Left colon (tissue), 2 donors: ENCODE data around the gene NPAS1. TPM values are rescaled to one million over a fixed set of nuclear protein-coding genes. Genes with fewer than 3 reads are reported as not detected.
"Not testable (repeated sequence)": the region's sequence is repeated elsewhere in the genome, so short reads cannot be mapped to it uniquely, and the experiment has no call there.

Source experiments
- ATAC-seq: fragments of 200-7000 bp; cut with Tn5 transposase; one replicate; pipeline ENCODE4 v1.9.1; 2020; ENCODE audit warnings: mild to moderate bottlenecking, moderate library complexity
- DNase-seq, 2 donors: peaks; one replicate each; pipeline ENCODE4 v3.0.0-alpha.2; 2020
- intact Hi-C, 2 donors: fragments of 100-400 bp; cut with DNase I in 1 of 2; cut with micrococcal nuclease in 1 of 2; formaldehyde crosslinking; loops; one replicate each; pipeline versions ENCODE4 v1.11.2 to v1.14.0; 2022; cut with DNase I, micrococcal nuclease
- total RNA-seq, 2 donors: library from RNA; stranded (reverse); fragmentation: NEBNext Ultra II Directional; extraction: Animal tissue kit (Norgen Biotek cat#: 25700); gene quantifications; one replicate each; pipeline ENCODE4 v1.2.1, GENCODE V29; 2021
- donor health status: DM: no; HTN: no; CAD: no.
- donor health status: DM: yes; HTN: yes; CAD: no.

Gene NPAS1
- total RNA-seq, 2 donors from 2014 or later, result 0.37 to 1.6 TPM

DNA sequence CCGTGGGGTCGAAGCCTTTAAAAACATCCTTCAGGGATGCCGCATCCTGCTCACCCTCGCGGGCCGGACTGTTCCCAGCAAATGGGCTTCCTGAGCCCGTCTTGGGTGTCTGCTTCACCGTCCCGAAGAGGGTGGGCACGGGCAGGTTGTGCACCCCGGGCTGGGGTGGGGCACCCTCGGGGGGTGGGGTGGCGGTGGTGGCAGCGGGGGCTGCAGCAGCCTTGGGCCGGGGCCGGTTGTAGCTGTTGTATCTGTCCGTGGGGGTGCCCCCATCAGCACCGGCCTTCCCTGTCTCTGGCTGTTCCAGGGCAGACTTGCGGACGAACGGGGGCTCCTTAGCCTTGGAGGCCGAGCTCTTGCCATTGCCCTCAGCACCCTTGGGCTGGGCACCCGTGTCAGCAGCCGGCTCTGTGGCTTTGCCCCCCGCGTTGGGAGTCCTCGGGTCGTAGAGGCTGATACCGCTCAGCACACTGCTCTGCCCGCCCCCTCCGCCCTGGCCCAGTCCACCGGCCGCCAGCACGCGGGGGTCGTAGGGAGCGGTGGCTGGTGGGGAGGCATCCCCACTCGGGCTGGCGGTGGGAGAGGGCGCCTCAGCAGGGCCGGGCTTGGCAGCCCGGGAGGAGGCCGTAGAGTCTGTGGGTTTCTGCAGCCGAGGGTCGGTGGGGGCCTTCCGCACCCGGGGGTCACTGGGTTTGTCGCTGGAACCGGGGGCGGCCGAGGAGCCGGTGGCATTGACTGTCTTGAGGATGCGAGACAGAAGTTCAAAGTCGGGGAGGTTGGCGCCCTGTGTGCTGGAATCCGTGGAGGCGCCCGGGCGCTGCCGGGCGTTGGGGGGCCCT, 47.0 kb downstream of the NPAS1 start:
- DNase-seq (no peak), ATAC-seq (no peak)
- intact Hi-C loops, result no loop called here

DNA sequence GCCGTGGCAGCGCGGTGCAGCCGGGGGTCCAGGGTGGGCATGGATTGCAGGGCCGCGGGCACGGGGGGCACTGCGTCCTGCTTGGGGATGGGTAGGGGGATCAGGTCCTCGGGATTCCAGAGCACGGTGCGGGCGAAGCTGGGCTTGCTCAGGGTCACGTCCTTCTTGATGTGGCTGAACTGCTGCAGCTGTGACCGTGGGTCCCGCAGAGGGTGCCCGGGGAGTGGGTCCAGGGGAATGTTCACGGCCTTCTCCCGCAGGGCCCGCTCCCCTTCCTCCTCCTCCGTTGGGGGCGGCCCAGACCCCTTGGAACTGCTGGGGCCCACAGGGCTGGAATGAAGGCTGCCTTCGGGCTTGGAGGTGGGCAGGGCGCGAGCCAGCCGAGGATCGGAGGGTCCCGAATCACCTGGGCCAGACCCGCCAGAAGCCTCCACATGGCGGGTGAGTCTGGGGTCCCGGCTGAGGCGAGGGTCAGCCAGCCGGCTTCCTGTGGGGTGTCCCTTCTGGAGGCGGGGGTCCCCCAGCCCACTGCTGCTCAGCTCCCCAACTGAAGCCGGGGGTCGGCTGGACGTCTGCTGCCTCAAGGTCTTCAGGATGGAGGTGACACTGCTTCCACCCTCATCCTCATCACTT, 47.7 kb downstream of the NPAS1 start:
- intact Hi-C loops, result no loop called here
- DNase-seq (no peak), ATAC-seq (peak; percentile 7)

DNA sequence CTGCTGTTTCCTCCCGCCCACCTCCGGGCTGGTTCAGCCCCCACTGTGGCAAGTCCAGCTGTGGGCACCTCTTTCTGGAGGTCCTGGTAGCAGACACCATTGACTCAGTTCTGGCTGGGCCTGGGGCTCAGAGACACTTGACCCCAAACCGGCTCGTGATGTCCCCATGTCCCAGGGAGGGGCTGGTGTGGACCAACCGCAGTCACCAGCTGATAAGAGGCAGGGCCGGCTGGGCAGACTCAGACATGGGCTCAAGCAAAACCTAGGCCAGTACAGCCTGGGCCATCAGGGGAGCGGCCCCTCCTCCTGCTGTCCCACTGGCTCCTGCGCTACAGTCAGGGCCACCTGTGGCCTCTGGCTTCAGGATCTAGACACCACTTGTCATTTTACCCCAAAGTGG, 48.6 kb downstream of the NPAS1 start:
- intact Hi-C loops, result no loop called here
- no peak for DNase-seq
- no peak for ATAC-seq

DNA sequence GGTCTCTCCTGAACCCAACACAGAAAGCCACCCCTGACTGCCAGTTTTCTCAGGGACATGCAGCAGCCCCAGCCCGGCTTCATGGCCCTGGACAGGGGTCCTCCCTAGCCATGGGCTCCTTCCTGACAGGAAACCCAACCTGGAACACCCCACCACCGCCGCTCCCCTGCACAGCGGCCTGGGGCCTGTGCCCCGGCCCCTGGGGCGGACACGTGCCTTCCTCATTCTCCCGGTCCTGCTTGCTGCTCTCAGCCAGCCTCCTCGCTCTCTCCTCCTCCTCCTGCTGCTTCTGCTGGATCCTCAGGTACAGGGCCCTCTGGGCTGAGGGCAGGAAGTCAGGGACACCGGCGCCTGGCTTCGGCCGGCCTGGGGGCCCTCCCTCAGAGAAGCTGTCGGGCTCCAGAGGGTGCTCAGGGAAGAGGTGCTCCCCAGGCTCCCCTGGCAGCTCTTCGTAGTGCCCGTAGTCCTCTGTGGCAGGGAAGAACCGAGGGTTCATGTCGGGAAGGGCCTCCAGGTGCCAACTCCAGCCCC, 49.3 kb downstream of the NPAS1 start:
- no peak for DNase-seq

DNA sequence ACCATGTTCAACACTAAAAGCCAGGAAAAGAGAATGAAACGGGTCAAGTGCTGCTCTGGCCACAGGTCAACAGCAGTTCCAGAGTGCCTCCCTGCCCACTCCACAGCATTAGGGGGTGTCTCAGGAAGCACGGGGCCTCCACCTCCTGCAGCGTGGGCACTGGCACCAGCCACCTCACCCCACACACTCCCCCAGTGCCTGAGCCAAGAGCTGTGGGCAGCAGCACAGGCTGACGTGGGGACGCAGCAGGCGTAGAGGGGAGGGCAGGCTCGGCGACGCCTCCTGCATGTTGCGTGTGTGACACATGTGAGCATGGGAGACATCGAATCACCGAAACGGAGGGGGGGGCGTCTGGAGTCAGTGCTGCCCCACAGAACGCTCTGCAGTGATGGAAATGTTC, 50.2 kb downstream of the NPAS1 start:
- intact Hi-C loops, result no loop called here
- ATAC-seq (no peak), DNase-seq (no peak)

More for the DNA sequence above, 49.3 kb downstream of the NPAS1 start:
- no peak for ATAC-seq
- intact Hi-C loops, result no loop called here

DNA sequence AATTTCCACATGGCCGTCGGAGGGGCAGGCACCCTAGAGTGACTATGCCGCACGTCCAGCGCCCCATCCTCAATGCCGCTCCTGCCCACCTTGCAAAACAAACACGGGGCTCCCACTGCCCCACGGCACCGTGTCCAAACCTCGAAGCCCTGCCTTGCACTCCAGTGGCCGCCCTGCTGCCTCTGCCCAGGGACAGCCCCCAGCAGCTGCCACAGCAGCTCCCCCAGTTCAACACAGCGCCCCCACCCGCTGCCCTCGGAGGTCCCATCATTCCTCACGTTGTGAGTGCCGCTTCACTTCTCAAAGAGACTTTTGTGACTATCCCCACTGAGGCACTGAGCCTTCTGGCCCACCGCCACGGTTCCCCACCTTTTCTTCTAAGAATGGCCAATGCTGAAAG, 51.1 kb downstream of the NPAS1 start:
- intact Hi-C loops, result no loop called here
- DNase-seq (no peak), ATAC-seq (no peak)

DNA sequence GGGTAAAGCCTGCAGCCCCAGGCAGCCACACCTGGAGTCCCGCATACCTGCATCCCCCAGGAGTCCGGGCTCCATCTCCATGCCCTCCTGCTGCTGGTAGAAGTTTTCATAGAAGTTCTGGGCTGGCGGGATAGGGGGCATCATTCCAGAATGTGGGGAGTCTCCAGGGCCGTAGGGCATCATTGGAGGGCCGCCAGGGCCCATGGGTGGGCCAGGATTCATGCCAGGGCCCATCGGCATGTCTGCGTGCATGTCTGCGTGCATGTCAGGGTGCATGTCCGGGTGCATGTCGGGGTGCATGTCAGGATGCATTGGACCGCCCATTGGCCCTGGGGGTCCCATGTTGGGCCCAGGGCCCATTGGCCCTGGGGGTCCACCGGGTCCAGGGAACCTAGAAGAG, 52.1 kb downstream of the NPAS1 start:
- intact Hi-C loops, result no loop called here
- DNase-seq, result no peak
- ATAC-seq, result no peak

DNA sequence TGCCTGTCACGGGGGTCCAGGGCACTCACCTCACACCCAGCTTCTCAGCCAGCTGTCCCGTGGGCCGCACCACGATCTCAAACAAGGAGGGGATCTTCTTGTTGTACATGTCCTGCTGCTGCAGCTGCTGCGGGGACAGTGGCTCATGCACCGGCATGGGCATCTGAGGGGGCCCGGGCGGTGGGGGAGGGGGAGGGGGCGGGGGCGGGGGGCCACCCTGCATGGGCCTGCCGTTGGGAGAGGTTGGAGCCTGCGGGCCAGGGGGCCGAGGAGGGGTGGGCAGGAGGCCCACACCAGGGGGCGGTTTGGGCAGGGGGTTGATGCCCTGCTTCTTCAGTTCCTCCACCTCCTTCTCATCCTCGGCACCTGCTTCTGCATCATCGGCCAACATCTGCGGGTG, 52.7 kb downstream of the NPAS1 start:
- intact Hi-C loops, result no loop called here
- no peak for DNase-seq
- no peak for ATAC-seq

DNA sequence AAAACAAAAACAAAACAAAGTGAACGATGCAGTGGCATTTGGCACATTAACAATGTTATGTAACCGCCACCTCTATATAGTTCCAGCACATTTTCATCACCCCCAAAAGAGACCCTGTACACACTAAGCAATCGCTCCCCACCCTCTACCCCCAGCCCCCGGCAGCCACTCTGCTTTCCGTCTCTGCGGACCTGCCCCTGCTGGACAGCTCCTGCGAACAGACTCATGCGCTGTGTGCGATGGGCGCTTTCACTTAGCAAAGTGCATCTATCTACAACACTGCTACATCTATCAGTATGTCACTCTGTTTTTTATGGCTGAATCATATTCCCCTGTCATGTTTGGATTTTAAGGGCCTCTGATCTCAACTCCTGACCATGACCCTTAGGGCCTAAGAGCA, 53.9 kb downstream of the NPAS1 start:
- no peak for ATAC-seq
- intact Hi-C loops, result no loop called here

DNA sequence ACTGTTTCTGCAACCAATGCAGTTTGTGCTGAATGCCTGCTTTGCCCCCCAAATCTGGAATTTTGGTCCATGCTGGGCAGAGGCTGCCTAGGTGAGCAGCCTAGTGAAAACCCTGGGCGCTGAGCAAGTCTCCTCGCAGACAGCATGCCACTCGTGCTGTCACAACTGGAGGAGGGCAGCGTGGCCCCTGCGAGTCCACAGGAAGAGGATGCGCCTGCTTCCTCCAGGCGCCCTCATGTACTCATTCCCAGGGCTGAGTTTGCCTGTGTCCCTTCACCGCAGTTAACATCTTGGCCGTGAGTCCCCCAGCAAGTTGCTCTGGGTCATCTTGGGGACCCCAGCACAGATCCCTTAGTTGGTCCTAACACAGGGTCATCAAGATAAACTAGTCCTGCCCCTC, 55.0 kb downstream of the NPAS1 start:
- intact Hi-C loops, result no loop called here
- DNase-seq, result no peak
- ATAC-seq, result no peak

More for the DNA sequence above, 53.9 kb downstream of the NPAS1 start:
- no peak for DNase-seq

DNA sequence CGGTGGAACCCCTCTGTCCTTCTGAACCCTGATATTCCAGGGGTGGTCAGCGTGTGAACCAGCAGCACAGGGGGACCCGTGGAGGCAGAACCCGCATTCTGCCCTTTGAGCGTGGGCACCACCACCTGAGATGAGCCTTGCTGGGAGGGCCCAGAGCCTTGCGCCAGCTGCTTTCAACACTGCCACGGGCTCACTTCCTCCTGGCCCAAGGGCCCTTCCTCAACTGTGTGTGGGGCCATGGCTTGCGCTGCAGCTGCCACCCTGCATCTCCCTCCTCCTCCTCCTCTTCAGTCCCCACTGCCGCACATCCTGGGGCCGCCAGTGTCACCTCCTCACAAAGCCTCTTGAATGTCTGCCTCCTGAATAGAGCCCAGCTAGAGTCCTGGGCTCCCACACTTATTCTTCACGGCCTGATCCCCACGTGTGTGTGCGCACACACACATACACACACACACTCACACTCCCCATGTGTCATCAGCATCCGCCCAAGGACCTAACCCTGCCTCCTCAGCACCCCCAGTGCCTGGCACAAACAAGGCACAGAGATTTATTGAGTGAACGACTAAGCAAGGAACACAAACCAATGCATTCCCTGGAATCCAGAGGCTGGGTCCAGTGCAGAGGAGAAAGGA, 55.7 kb downstream of the NPAS1 start:
- intact Hi-C loops, result no loop called here
- DNase-seq (no peak), ATAC-seq (no peak)

DNA sequence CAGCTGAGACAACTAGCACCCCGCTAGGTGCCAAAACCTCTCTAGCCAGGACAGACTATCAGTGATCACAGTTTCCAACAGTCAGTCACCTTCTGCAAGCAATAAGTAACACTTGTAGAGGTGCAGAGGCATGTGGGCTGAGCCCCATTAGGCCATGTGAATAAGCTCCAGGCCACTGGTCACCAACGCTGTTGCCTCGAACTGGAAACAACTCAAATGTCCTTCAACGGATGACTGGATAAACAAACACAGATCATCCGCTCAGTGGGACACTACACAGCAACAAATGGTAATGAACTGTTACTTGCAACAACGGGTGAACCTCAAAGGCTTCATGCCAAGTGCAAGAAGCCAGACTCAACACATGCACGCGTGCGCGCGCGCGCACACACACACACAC, 56.3 kb downstream of the NPAS1 start:
- intact Hi-C loops, result no loop called here
- ATAC-seq (no peak), DNase-seq (no peak)

DNA sequence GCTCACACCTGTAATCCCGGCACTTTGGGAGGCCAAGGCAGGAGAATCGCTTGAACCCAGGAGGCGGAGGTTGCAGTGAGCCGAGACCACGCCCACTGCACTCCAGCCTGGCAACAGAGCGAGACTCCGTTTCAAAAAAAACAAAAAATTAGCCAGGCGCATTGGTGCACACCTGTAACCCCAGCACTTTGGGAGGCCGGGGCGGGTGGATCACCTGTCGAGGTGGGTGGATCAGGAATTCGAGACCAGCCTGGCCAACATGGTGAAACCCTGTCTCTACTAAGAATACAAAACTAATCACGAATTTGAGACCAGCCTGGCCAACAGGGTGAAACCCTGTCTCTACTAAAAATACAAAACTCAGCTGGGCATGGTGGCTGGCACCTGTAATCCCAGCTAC, 58.7 kb downstream of the NPAS1 start:
- ATAC-seq, DNase-seq, intact Hi-C loops: not testable (repeated sequence)

DNA sequence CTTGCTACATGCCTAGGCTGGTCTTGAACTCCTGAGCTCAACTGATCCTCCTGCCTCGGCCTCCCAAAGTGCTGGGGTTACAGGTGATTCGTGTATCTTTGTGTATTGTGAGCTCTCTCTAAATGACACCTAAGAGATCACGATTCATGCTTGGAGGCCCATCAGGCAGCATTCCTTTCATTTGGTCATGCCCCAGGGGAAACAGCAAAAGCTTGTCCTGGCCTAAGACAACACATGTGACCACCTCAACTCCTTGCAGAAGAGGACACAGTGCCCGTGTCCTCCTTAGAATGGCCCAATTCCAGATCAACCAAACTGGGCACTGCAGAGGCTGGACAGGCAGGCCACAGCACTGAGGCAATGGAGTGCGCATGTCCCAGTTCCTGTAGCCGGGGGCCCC, 61.5 kb downstream of the NPAS1 start:
- intact Hi-C loops, result loop anchor here (2.0 to 5.0 kb wide), 3 partner anchors 36 to 51 kb away; partner anchors contain the start of gene SAE1 (in 1 of the 2)

DNA sequence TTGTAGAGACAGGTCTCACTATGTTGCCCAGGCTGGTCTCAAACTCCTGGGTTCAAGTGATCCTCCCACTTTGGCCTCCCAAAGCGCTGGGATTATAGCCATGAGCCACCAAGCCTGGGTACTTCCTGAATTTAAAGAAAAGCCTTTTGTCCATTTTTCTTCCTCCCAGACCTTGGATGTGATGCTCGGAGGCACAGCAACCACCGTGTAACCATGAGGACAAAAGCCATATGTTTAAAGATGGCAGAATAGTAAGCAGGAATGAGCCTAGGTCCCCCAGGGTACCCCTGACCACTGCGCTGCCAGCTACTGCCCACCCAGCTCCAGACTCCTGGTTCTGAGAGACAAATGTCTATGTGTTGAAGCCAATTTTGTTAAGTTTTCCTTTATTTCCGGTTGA, 62.9 kb downstream of the NPAS1 start:
- intact Hi-C loops, result loop anchor here in 1 of 2 donors (5.0 kb wide), 2 partner anchors 35 to 50 kb away; partner anchors contain the start of gene SAE1
- no peak for ATAC-seq
- DNase-seq, result no peak

More for the DNA sequence above, 61.5 kb downstream of the NPAS1 start:
- no peak for ATAC-seq
- DNase-seq, result no peak

DNA sequence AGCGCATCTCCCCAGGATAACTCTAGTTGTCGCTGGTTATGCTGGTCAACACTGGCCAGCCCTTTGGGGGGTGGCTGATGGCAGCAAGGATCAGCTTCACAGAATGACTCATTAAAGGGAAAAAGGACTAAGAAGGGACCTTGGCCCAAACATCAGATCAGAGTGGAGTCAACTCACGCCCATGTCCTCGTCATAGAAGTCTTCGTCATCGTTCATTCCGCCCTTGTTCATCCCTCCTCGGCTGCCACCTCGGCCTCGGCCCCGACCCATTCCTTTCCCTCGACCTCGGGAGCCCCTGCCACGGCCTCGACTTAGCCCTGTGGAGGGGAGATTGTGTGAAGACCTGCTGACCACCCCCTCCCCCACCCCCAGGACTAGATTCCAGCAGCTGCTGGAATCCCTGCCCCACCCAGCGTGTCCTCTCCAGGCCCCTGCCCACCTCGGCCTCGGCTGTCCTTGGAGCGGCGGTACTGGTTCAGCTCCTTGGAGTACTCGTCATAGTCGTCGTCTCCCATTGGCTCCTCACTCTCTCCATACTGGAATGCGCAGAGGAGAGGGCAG, 65.3 kb downstream of the NPAS1 start:
- no peak for ATAC-seq
- DNase-seq, result no peak
- intact Hi-C loops, result loop anchor here in 1 of 2 donors (5.0 kb wide), 2 partner anchors 32 to 47 kb away; partner anchors contain the start of gene SAE1

DNA sequence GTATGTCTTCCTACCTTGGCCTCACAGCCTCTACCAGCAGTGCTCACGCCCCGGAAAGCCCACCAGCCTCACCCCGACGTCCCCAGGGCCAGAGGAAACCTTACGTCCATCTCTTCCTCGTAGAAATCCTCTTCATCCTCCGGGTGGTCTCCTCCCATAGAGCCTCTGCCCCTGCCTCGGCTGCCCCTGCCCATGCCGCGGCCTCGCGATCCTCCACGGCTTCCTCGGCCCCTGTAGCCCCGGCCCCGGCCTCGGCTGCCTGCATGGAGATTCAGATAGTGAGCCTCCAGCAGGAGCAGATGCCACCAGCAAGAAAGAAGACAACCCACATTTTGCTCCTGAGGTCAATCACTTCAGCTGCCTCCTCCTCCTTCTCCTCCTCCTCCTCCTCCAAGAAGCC, 66.6 kb downstream of the NPAS1 start:
- DNase-seq (no peak), ATAC-seq (no peak)
- intact Hi-C loops, result no loop called here

DNA sequence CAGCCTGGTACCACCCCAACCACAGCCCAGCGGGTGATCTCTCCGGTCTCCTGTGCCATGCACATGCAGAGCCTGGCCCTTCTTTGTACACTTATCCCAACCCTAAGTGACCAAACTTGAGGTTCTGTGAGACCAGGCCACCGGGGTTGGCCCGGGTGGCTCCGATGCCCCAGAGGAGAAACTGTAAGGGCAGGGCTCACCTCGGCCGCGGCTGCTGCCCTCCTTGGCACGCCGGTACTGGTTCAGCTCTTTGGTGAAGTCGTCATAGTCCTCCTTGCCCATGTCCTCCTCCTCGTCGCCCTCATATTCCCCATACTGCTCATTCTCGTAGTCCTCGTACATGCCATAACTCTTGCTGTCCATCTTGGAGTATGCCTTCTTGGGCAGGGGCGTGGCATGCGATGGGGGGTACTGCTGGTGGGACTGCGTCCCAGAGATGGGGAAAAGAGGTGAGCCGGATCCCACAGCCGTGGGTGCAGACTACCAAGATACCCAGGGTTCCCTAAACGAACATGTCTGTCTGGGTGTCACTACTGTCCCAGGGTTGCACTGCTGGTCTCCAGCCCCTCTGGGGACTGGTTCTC, 70.2 kb downstream of the NPAS1 start:
- DNase-seq, result no peak
- intact Hi-C loops, result no loop called here
- ATAC-seq, result no peak

DNA sequence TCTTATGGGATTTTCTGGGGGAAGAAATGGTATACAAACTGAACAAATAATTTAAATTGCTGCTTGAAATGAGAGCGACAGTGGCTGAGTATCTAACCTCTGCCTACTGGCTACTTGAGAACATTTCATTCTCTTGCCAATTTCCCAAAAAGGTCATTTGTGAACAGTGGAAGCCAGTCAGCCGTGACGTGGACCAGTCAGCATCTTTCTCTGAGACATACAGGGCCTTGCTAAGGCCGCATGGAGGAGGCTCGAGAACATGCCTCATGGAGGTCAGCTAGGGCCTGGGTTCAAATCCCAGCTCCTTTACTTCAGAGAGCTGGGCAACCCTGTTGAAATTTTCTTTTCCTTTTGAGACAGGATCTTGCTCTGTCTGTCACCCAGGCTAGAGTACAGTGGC, 73.6 kb downstream of the NPAS1 start:
- DNase-seq (no peak), ATAC-seq (no peak)
- intact Hi-C loops, result no loop called here
